Muscle of leg (tissue), 11 donors: ENCODE measurements around the gene FCRL2. TPM values are rescaled to one million over a fixed set of nuclear protein-coding genes. Genes with fewer than 3 reads are reported as not detected.
A peak's percentile ranks its signal among the peaks of the same experiment; 100 is the strongest.
"Not testable (repeated sequence)": the region's sequence is repeated elsewhere in the genome, so short reads cannot be mapped to it uniquely, and the experiment has no call there.

Experiments used
- DNase-seq: peaks from one replicate; pipeline ENCODE4 v3.0.0; 2013
- H3K27ac ChIP-seq: one replicate; pipeline ENCODE4 v1.5.1; 2013; ENCODE audit warnings: mild to moderate bottlenecking, low read length, control low read depth
- H3K27me3 ChIP-seq: one replicate; pipeline ENCODE4 v1.6.1; 2013; ENCODE audit warnings: low read length; ENCODE audit not compliant: control insufficient read depth, insufficient read depth
- H3K36me3 ChIP-seq: one replicate; pipeline ENCODE4 v1.6.1; 2013; ENCODE audit warnings: low read length; ENCODE audit not compliant: control insufficient read depth, insufficient read depth
- H3K4me1 ChIP-seq: one replicate; pipeline ENCODE4 v1.6.1; 2013; ENCODE audit warnings: low read length; ENCODE audit not compliant: control insufficient read depth, insufficient read depth
- H3K4me3 ChIP-seq: one replicate; pipeline ENCODE4 v1.5.1; 2013; ENCODE audit warnings: low read length, control low read depth
- H3K9me3 ChIP-seq: replicated peaks from 2 replicates; pipeline ENCODE4 v1.6.1; 2013; ENCODE audit warnings: low read depth, low read length; ENCODE audit not compliant: control insufficient read depth
- WGBS: methylation state at CpG from one replicate; pipeline ENCODE4 v1.1.5; 2013; ENCODE audit warnings: missing lambda C conversion rate; ENCODE audit not compliant: insufficient coverage; 5-methylcytosine and 5-hydroxymethylcytosine counted together
- polyA plus RNA-seq, 8 donors: library from polyadenylated mRNA; unstranded; fragments of 120-200 nt; gene quantifications; one replicate each; pipeline versions ENCODE4 v1.2.1 to v1.2.3, GENCODE V29; 2013; ENCODE audit warnings: inconsistent platforms in 1 of 8, low replicate concordance in 1 of 8; ENCODE audit not compliant: insufficient read length in 8 of 8, insufficient read depth in 1 of 8
- total RNA-seq: library from RNA; stranded (reverse); fragments of 120-200 nt; gene quantifications from one replicate; pipeline ENCODE4 v1.2.4, GENCODE V29; 2013

Gene FCRL2
- total and polyA plus RNA-seq, 9 donors = 0.08 to 0.34 (median 0.12) TPM; not detected in 6

GRCh38 chr1:157753611-157754010, 23.3 kb downstream of the FCRL2 start:
- no peaks in the 10 kb centered on the region for H3K36me3 ChIP-seq
- H3K9me3 ChIP-seq = no peaks in the 10 kb centered on the region
- DNase-seq = no peak
- no peaks in the 10 kb centered on the region for H3K4me1 ChIP-seq
- H3K27me3 ChIP-seq = no peaks in the 10 kb centered on the region
- H3K27ac ChIP-seq = no peak overlapping the region
- no peak overlapping the region for H3K4me3 ChIP-seq
- no CpG with 5 or more reads among the region's 1 CpG for WGBS

GRCh38 chr1:157751283-157751682, 25.6 kb downstream of the FCRL2 start:
- WGBS = 59% methylated on average over 2 of the region's 3 CpGs
- H3K36me3 ChIP-seq = no peaks in the 10 kb centered on the region
- H3K9me3 ChIP-seq = no peaks in the 10 kb centered on the region
- no peak for DNase-seq
- H3K4me3 ChIP-seq = no peak overlapping the region
- no peak overlapping the region for H3K27ac ChIP-seq
- H3K27me3 ChIP-seq = no peaks in the 10 kb centered on the region
- no peaks in the 10 kb centered on the region for H3K4me1 ChIP-seq

GRCh38 chr1:157748262-157748817, 28.6 kb downstream of the FCRL2 start:
- no peak for DNase-seq
- no CpG with 5 or more reads among the region's 3 CpGs for WGBS

GRCh38 chr1:157739229-157739901, 37.6 kb downstream of the FCRL2 start:
- no peaks in the 10 kb centered on the region for H3K4me1 ChIP-seq
- no peak for DNase-seq
- no peaks in the 10 kb centered on the region for H3K9me3 ChIP-seq
- H3K27ac ChIP-seq = no peak overlapping the region
- 70% methylated on average over 5 of the region's 5 CpGs for WGBS
- H3K27me3 ChIP-seq = no peaks in the 10 kb centered on the region
- no peak overlapping the region for H3K4me3 ChIP-seq
- no peaks in the 10 kb centered on the region for H3K36me3 ChIP-seq

More at GRCh38 chr1:157748262-157748817, 28.6 kb downstream of the FCRL2 start:
- Histone ChIP-seq H3K27ac (no peak overlapping the region), H3K4me3 (no peak overlapping the region), H3K4me1 (no peaks in the 10 kb centered on the region), H3K9me3 (no peaks in the 10 kb centered on the region), H3K36me3 (no peaks in the 10 kb centered on the region), H3K27me3 (no peaks in the 10 kb centered on the region)

- H3K27ac ChIP-seq, DNase-seq, H3K4me3 ChIP-seq, H3K27me3 ChIP-seq, H3K9me3 ChIP-seq, H3K4me1 ChIP-seq, H3K36me3 ChIP-seq: not testable (repeated sequence)
- WGBS = 83% methylated on average over 1 of the region's 5 CpGs
Measured at GRCh38 chr1:157735991-157736390, 40.9 kb downstream of the FCRL2 start.

GRCh38 chr1:157734321-157734720, 42.6 kb downstream of the FCRL2 start:
- no peak overlapping the region for H3K4me3 ChIP-seq
- no peaks in the 10 kb centered on the region for H3K27me3 ChIP-seq
- no CpG with 5 or more reads among the region's 1 CpG for WGBS
- no peak overlapping the region for H3K27ac ChIP-seq
- H3K4me1 ChIP-seq = no peaks in the 10 kb centered on the region
- no peaks in the 10 kb centered on the region for H3K36me3 ChIP-seq
- peak; percentile 60 for DNase-seq
- H3K9me3 ChIP-seq = no peaks in the 10 kb centered on the region

- H3K27ac ChIP-seq = no peak overlapping the region
- WGBS = no CpG with 5 or more reads among the region's 3 CpGs
- no peaks in the 10 kb centered on the region for H3K4me1 ChIP-seq
- no peak for DNase-seq
- H3K9me3 ChIP-seq = no peaks in the 10 kb centered on the region
- no peaks in the 10 kb centered on the region for H3K36me3 ChIP-seq
- no peak overlapping the region for H3K4me3 ChIP-seq
- no peaks in the 10 kb centered on the region for H3K27me3 ChIP-seq
Measured at GRCh38 chr1:157732755-157733154, 44.2 kb downstream of the FCRL2 start.

- H3K4me1 ChIP-seq = no peaks in the 10 kb centered on the region
- H3K36me3 ChIP-seq = no peaks in the 10 kb centered on the region
- no peak overlapping the region for H3K27ac ChIP-seq
- no CpG with 5 or more reads among the region's 2 CpGs for WGBS
- H3K4me3 ChIP-seq = no peak overlapping the region
- H3K27me3 ChIP-seq = no peaks in the 10 kb centered on the region
- peak; percentile 32 for DNase-seq
- peaks cover 4% of the 10 kb centered on the region for H3K9me3 ChIP-seq
Measured at GRCh38 chr1:157725221-157725577, 51.7 kb downstream of the FCRL2 start.

- H3K4me1 ChIP-seq = no peaks in the 10 kb centered on the region
- 71% methylated on average over 1 of the region's 2 CpGs for WGBS
- peaks cover 4% of the 10 kb centered on the region for H3K9me3 ChIP-seq
- H3K27me3 ChIP-seq = no peaks in the 10 kb centered on the region
- no peak overlapping the region for H3K4me3 ChIP-seq
- no peaks in the 10 kb centered on the region for H3K36me3 ChIP-seq
- no peak for DNase-seq
- no peak overlapping the region for H3K27ac ChIP-seq
Measured at GRCh38 chr1:157724537-157725220, 52.3 kb downstream of the FCRL2 start.

- H3K4me3 ChIP-seq = no peak overlapping the region
- H3K27me3 ChIP-seq = no peaks in the 10 kb centered on the region
- H3K4me1 ChIP-seq = no peaks in the 10 kb centered on the region
- H3K27ac ChIP-seq = no peak overlapping the region
- 100% methylated on average over 1 of the region's 2 CpGs for WGBS
- no peaks in the 10 kb centered on the region for H3K36me3 ChIP-seq
- H3K9me3 ChIP-seq = peaks cover 4% of the 10 kb centered on the region
- no peak for DNase-seq
Measured at GRCh38 chr1:157723157-157723556, 53.8 kb downstream of the FCRL2 start.
